Epithelial cell of proximal tubule (primary cell): ENCODE results near the gene GYS1. TPM values are rescaled to one million over a fixed set of nuclear protein-coding genes. Genes with fewer than 3 reads are reported as not detected.

Experiments
- DNase-seq: peaks from one replicate; pipeline ENCODE4 v3.0.0-alpha.2; 2011; ENCODE audit warnings: low read depth
- H3K4me3 ChIP-seq: 2 replicates; pipeline ENCODE4 v1.5.1; 2011; ENCODE audit warnings: low read depth, mild to moderate bottlenecking, low read length
- CTCF ChIP-seq: conservative IDR thresholded peaks from 2 replicates; pipeline ENCODE4 v1.5.1; 2012; ENCODE audit warnings: low read depth, mild to moderate bottlenecking, low read length
- total RNA-seq: library from RNA; depleted of rRNA; stranded (reverse); fragments of >200 nt; gene quantifications from 2 replicates; pipeline ENCODE4 v1.2.3, GENCODE V29; 2015

Gene GYS1
- total RNA-seq, 1 donor from 2014 or later = 42.4 TPM

GRCh38 chr19:49009828-49010227 lies 16.7 kb upstream of the GYS1 start:
- TF ChIP-seq CTCF = no peak
- DNase-seq = no peak
- H3K4me3 ChIP-seq = no peak overlapping the region

GRCh38 chr19:49006905-49007304 lies 13.8 kb upstream of the GYS1 start:
- no peak for DNase-seq
- H3K4me3 ChIP-seq = no peak overlapping the region
- TF ChIP-seq CTCF = no peak

- no peak for TF ChIP-seq CTCF
- DNase-seq = no peak
- no peak overlapping the region for H3K4me3 ChIP-seq
Measured at GRCh38 chr19:49004964-49005614, 12.0 kb upstream of the GYS1 start.

- no peak overlapping the region for H3K4me3 ChIP-seq
- TF ChIP-seq CTCF = no peak
- no peak for DNase-seq
Measured at GRCh38 chr19:49004133-49004532, 11.0 kb upstream of the GYS1 start.

GRCh38 chr19:48999481-49000325 lies 6.6 kb upstream of the GYS1 start:
- TF ChIP-seq CTCF = peak; percentile 80
- DNase-seq = no peak
- no peak overlapping the region for H3K4me3 ChIP-seq

- no peak overlapping the region for H3K4me3 ChIP-seq
- DNase-seq = no peak
- TF ChIP-seq CTCF = peak; percentile 73
Measured at GRCh38 chr19:48997972-48998371, 4.9 kb upstream of the GYS1 start.

GRCh38 chr19:48994035-48994386 lies 902 bp upstream of the GYS1 start:
- peak overlapping the region; percentile 82 for H3K4me3 ChIP-seq
- DNase-seq = no peak
- no peak for TF ChIP-seq CTCF
